D721Med (cell line): ENCODE measurements around the gene WARS2.

Source experiments
- DNase-seq: peaks from one replicate; pipeline ENCODE4 v3.0.0; 2011; ENCODE audit warnings: low spot score; ENCODE audit not compliant: insufficient read length
- FAIRE-seq: peaks from 2 replicates; lab custom pipeline; 2011; peaks lifted over from hg19 to GRCh38; lab: Jason Lieb, UNC
- CTCF ChIP-seq: IDR thresholded peaks from 2 replicates; pipeline ENCODE4 v1.5.1; 2012; ENCODE audit warnings: mild to moderate bottlenecking, control low read depth; ENCODE audit not compliant: insufficient read depth; ENCODE audit errors: missing control alignments

WARS2 gene

GRCh38 chr1:118990513-118991152 lies 149.8 kb downstream of the WARS2 start:
- FAIRE-seq = no peak
- TF ChIP-seq CTCF = no peak
- no peak for DNase-seq

GRCh38 chr1:118989878-118990378 lies 150.5 kb downstream of the WARS2 start:
- TF ChIP-seq CTCF = no peak
- FAIRE-seq = no peak
- no peak for DNase-seq

GRCh38 chr1:118989006-118989815 lies 151.2 kb downstream of the WARS2 start:
- no peak for FAIRE-seq
- DNase-seq = no peak
- TF ChIP-seq CTCF = no peak

- no peak for DNase-seq
- TF ChIP-seq CTCF = no peak
- no peak for FAIRE-seq
Measured at GRCh38 chr1:118988186-118989005, 152.1 kb downstream of the WARS2 start, which contains the start of gene TBX15. Gene TBX15 (minus strand): TSS chr1:118988343. CDS start chr1:118987795, 548 bp downstream.

GRCh38 chr1:118987468-118988185 lies 152.8 kb downstream of the WARS2 start:
- FAIRE-seq (no peak), DNase-seq (no peak)
- TF ChIP-seq CTCF = no peak
